NCI-H2029 (cell line): ENCODE results near the gene ZC3H18.
"Not testable (repeated sequence)": the region's sequence is repeated elsewhere in the genome, so short reads cannot be mapped to it uniquely, and the experiment has no call there.

ENCODE experiments used
- DNase-seq: peaks from one replicate; lab custom pipeline; 2025; lab: John Stamatoyannopoulos, UW

The ZC3H18 gene

GRCh38 chr16:88605186-88606147 is 35.3 kb downstream of the ZC3H18 start:
- no peak for DNase-seq

GRCh38 chr16:88606148-88606757 is 36.0 kb downstream of the ZC3H18 start:
- no peak for DNase-seq

- DNase-seq, result no peak
Observed at GRCh38 chr16:88608076-88608475, 37.9 kb downstream of the ZC3H18 start.

GRCh38 chr16:88609426-88609825 is 39.2 kb downstream of the ZC3H18 start:
- not testable (repeated sequence) for DNase-seq

GRCh38 chr16:88610080-88610479 is 39.9 kb downstream of the ZC3H18 start:
- DNase-seq, result no peak

- DNase-seq, result no peak
Observed at GRCh38 chr16:88610909-88611812, 41.0 kb downstream of the ZC3H18 start.

GRCh38 chr16:88613293-88613692 is 43.1 kb downstream of the ZC3H18 start:
- DNase-seq, result no peak

- no peak for DNase-seq
Observed at GRCh38 chr16:88613911-88614817, 44.0 kb downstream of the ZC3H18 start.

GRCh38 chr16:88614818-88615580 is 44.8 kb downstream of the ZC3H18 start:
- no peak for DNase-seq

GRCh38 chr16:88616320-88616719 is 46.1 kb downstream of the ZC3H18 start:
- peak; percentile 63 for DNase-seq

- no peak for DNase-seq
Observed at GRCh38 chr16:88616736-88617135, 46.5 kb downstream of the ZC3H18 start.

- peak; percentile 57 for DNase-seq
Observed at GRCh38 chr16:88617268-88618031, 47.2 kb downstream of the ZC3H18 start.

- no peak for DNase-seq
Observed at GRCh38 chr16:88618182-88618955, 48.2 kb downstream of the ZC3H18 start.

- no peak for DNase-seq
Observed at GRCh38 chr16:88618956-88619667, 48.9 kb downstream of the ZC3H18 start.

GRCh38 chr16:88619859-88620815 is 49.9 kb downstream of the ZC3H18 start:
- no peak for DNase-seq

GRCh38 chr16:88622125-88622524 is 51.9 kb downstream of the ZC3H18 start:
- DNase-seq, result no peak

- no peak for DNase-seq
Observed at GRCh38 chr16:88622866-88623265, 52.7 kb downstream of the ZC3H18 start.
